ENCODE results near the gene NUCKS1. TPM values are rescaled to one million over a fixed set of nuclear protein-coding genes. Genes with fewer than 3 reads are reported as not detected.

Gene NUCKS1
- total and polyA plus RNA-seq, 2 of the 8 experiments (the other 6 are each of a cell fraction or from before 2014, with no cell fraction given): 126 to 461 TPM

DNA sequence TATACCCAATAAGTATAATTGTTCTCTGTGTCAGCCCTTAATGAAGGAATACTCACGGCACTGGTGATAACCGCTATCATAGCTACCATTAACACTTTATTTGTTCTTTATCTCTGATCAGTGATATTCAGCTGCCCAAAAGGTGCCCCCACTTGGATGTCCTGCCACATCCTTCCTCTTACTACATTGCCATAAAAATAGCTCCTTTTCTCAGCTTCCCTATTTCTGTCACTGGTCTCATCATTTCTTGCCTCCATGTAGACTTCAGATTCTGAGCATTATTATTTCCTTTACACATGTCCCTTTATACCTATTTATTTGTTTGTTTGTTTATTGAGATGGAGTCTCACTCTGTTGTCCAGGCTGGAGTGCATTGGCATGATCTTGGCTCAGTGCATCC is 28.0 kb upstream of the NUCKS1 start (continued):
- TF ChIP-seq TAF7 (optimal IDR thresholded peaks at IDR 0.05; ENCODE audit: borderline replicate concordance, low read depth, low read length) (no peak), CBX5 (IDR thresholded peaks at IDR 0.05; ENCODE audit: low read depth, low read length) (no peak), HDAC2 (IDR thresholded peaks at IDR 0.05; ENCODE audit: borderline replicate concordance in 1 of 2, low read depth in 2 of 2, low read length in 2 of 2) (no peak)

Measured in H1 (cell line).